GM12878 (cell line): ENCODE results near the gene SLC25A42. TPM values are rescaled to one million over a fixed set of nuclear protein-coding genes. Genes with fewer than 3 reads are reported as not detected.

Experiments used
- BMI1 ChIP-seq: fragments of 450-650 bp; IDR thresholded peaks from 2 replicates; pipeline ENCODE4 v1.6.1; 2016; ENCODE audit warnings: mild to moderate bottlenecking, moderate library complexity, borderline replicate concordance
- CEBPB ChIP-seq, 2 experiments: fragments of 150-350 bp in 1 of 2; IDR thresholded peaks; 2 replicates each; pipeline ENCODE4 v1.6.1; 2012 to 2014; ENCODE audit warnings: low read depth in 2 of 2, low read length in 2 of 2, borderline replicate concordance in 1 of 2, inconsistent platforms in 1 of 2
- CREB1 ChIP-seq: IDR thresholded peaks from 2 replicates; pipeline ENCODE4 v1.6.1; 2012; ENCODE audit warnings: low read depth, mild to moderate bottlenecking, inconsistent platforms
- E2F8 ChIP-seq: fragments of 450-650 bp; IDR thresholded peaks from 2 replicates; pipeline ENCODE4 v1.6.1; 2018; ENCODE audit warnings: mild to moderate bottlenecking, low read depth, moderate library complexity; ENCODE audit not compliant: partially characterized antibody
- FOXK2 ChIP-seq: fragments of 450-650 bp; IDR thresholded peaks from 2 replicates; pipeline ENCODE4 v1.6.1; 2017; ENCODE audit warnings: mild to moderate bottlenecking, moderate library complexity
- HDAC6 ChIP-seq: fragments of 200-600 bp; sonication (generic); IDR thresholded peaks from one replicate; pipeline ENCODE4 v1.8.0; 2017; ENCODE audit warnings: antibody characterized with exemption; ENCODE audit not compliant: unreplicated experiment
- KAT2A ChIP-seq: conservative IDR thresholded peaks from 2 replicates; pipeline ENCODE4 v1.6.1; 2011; ENCODE audit warnings: low read depth, low read length; ENCODE audit not compliant: control insufficient read depth
- KLF5 ChIP-seq: fragments of 450-650 bp; IDR thresholded peaks from 2 replicates; pipeline ENCODE4 v1.6.1; 2014; ENCODE audit warnings: mild to moderate bottlenecking; ENCODE audit not compliant: partially characterized antibody
- MEF2B ChIP-seq: fragments of 450-650 bp; IDR thresholded peaks from 2 replicates; pipeline ENCODE4 v1.6.1; 2018; ENCODE audit warnings: mild to moderate bottlenecking, moderate library complexity; ENCODE audit not compliant: partially characterized antibody, poor library complexity, severe bottlenecking
- MLLT1 ChIP-seq: fragments of 450-650 bp; IDR thresholded peaks from 2 replicates; pipeline ENCODE4 v1.6.1; 2016; ENCODE audit warnings: mild to moderate bottlenecking
- MTA2 ChIP-seq: fragments of 450-650 bp; IDR thresholded peaks from 2 replicates; pipeline ENCODE4 v1.6.1; 2016; ENCODE audit warnings: low read depth, mild to moderate bottlenecking, moderate library complexity
- PAX8 ChIP-seq: fragments of 450-650 bp; IDR thresholded peaks from 2 replicates; pipeline ENCODE4 v1.6.1; 2017; ENCODE audit warnings: mild to moderate bottlenecking, moderate library complexity
- PBX3 ChIP-seq: IDR thresholded peaks from 2 replicates; pipeline ENCODE4 v1.6.1; 2011; ENCODE audit warnings: mild to moderate bottlenecking, low read depth, low read length, moderate library complexity; ENCODE audit not compliant: insufficient replicate concordance
- RAD51 ChIP-seq: fragments of 450-650 bp; IDR thresholded peaks from 2 replicates; pipeline ENCODE4 v1.6.1; 2016; ENCODE audit warnings: moderate library complexity, mild to moderate bottlenecking, inconsistent platforms
- RBBP5 ChIP-seq: fragments of 200-600 bp; sonication (generic); conservative IDR thresholded peaks from 2 replicates; pipeline ENCODE4 v1.6.1; 2016
- RUNX3 ChIP-seq: IDR thresholded peaks from 2 replicates; pipeline ENCODE4 v1.6.1; 2012; ENCODE audit warnings: low read length, inconsistent platforms
- SMAD5 ChIP-seq: IDR thresholded peaks from 2 replicates; pipeline ENCODE4 v1.6.1; 2016; ENCODE audit warnings: antibody characterized with exemption, low read depth
- SREBF2 ChIP-seq: IDR thresholded peaks from 2 replicates; pipeline ENCODE4 v1.6.1; 2012; ENCODE audit warnings: mild to moderate bottlenecking, low read length
- TARDBP ChIP-seq: IDR thresholded peaks from 2 replicates; pipeline ENCODE4 v1.6.1; 2016; ENCODE audit warnings: borderline replicate concordance
- USF2 ChIP-seq: IDR thresholded peaks from 2 replicates; pipeline ENCODE4 v1.6.1; 2011; ENCODE audit warnings: low read depth, low read length, improper control_type of control experiment, borderline replicate concordance
- WRNIP1 ChIP-seq: IDR thresholded peaks from 2 replicates; pipeline ENCODE4 v1.6.1; 2011; ENCODE audit warnings: low read depth, low read length, improper control_type of control experiment, borderline replicate concordance
- ZBTB33 ChIP-seq: fragments of 450-650 bp; IDR thresholded peaks from 2 replicates; pipeline ENCODE4 v1.6.1; 2017; ENCODE audit warnings: mild to moderate bottlenecking
- ZNF274 ChIP-seq: IDR thresholded peaks from one replicate; pipeline ENCODE4 v1.8.0; 2011; ENCODE audit not compliant: insufficient read length, insufficient read depth
- ZSCAN29 ChIP-seq: fragments of 450-650 bp; IDR thresholded peaks from 2 replicates; pipeline ENCODE4 v1.6.1; 2017; ENCODE audit warnings: mild to moderate bottlenecking, moderate library complexity
- polyA plus RNA-seq, 11 experiments: library from polyadenylated mRNA; depleted of rRNA in 4 of 11; unstranded in 6 of 11; stranded (reverse) in 5 of 11; fragments of >200 nt; fragmentation: Nextera tagmentation in 4 of 11; fragmentation: Illumina TruSeq in 1 of 11; extraction: Ambion mirVana in 4 of 11; extraction: Trizol in 1 of 11; gene quantifications; 1 replicate in 1 of 11; 2 replicates in 10 of 11; pipeline versions ENCODE4 v1.2.1 to v1.2.3, GENCODE V29; 2011 to 2016; ENCODE audit warnings: inconsistent platforms in 2 of 11, missing spikeins in 2 of 11, low read depth in 1 of 11
- total RNA-seq, 4 experiments: library from RNA; depleted of rRNA in 3 of 4; stranded (reverse); fragments of >200 nt in 3 of 4; fragmentation: Illumina TruSeq in 1 of 4; extraction: Trizol in 1 of 4; gene quantifications; 2 replicates each; pipeline versions ENCODE4 v1.2.1 to v1.2.3, GENCODE V29; 2013 to 2021

The SLC25A42 gene
- total and polyA plus RNA-seq, 10 of the 15 experiments (the other 5 are each of a cell fraction or from before 2014, with no cell fraction given): 0.24 to 19.2 (median 9.6) TPM

GRCh38 chr19:19034204-19034624 is 29.6 kb upstream of the SLC25A42 start (continued):
- TF ChIP-seq MLLT1 (no peak), CEBPB (IDR thresholded peaks at IDR 0.05; ENCODE audit: borderline replicate concordance in 1 of 2, low read depth in 2 of 2, low read length in 2 of 2) (no peak), PAX8 (no peak), CREB1 (peak; percentile 41; the same call in 1 of the 2 replicates), FOXK2 (no peak), RUNX3 (peak; percentile 26), MEF2B (no peak), BMI1 (no peak), ZBTB33 (no peak), MTA2 (no peak), USF2 (no peak; the same call in 1 of the 2 replicates), KLF5 (no peak), RAD51 (peak; percentile 81), SREBF2 (no peak), WRNIP1 (no peak), RBBP5 (no peak), ZNF274 (no peak), ZSCAN29 (no peak), HDAC6 (no peak), KAT2A (no peak), E2F8 (no peak), TARDBP (no peak), PBX3 (peak; percentile 88), SMAD5 (0 out of 2 replicates have a peak, but pooled peaks have one; percentile 45)
